GM15510 (cell line): ENCODE data around the gene SDF4.

Experiments used
- POLR2A ChIP-seq: IDR thresholded peaks from 3 replicates; pipeline ENCODE4 v1.6.1; 2011; ENCODE audit warnings: borderline replicate concordance; ENCODE audit not compliant: insufficient read length; ENCODE audit errors: extremely low read depth

The SDF4 gene

DNA sequence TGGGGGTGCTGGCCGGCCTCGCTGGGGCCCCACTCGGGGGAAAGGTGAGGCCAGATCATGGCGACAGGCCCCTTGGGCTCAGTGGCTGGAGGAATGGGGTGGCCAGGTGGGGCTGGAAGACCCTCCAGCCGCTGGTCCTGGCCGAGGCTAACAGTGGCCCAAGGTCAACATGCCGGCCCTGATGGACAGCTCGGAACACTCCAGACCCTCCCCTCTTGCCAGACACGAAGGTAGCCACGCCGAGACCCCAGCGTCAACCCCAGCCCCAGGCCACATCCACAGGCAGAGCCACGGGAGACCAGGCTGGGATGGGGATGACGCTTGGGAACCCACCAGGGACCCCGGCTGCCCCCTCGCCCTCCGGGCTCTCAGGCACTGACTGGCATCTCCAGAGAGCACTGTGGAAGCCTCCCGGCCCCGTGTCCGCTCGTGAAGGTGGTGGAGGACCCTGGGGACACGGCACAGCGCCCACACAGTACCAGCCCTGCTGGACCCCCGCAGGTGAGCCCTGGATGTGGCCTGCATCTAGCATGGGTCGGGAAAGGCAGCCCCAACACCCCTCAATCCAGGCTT, 15.6 kb upstream of the SDF4 start:
- TF ChIP-seq POLR2A = no peak

DNA sequence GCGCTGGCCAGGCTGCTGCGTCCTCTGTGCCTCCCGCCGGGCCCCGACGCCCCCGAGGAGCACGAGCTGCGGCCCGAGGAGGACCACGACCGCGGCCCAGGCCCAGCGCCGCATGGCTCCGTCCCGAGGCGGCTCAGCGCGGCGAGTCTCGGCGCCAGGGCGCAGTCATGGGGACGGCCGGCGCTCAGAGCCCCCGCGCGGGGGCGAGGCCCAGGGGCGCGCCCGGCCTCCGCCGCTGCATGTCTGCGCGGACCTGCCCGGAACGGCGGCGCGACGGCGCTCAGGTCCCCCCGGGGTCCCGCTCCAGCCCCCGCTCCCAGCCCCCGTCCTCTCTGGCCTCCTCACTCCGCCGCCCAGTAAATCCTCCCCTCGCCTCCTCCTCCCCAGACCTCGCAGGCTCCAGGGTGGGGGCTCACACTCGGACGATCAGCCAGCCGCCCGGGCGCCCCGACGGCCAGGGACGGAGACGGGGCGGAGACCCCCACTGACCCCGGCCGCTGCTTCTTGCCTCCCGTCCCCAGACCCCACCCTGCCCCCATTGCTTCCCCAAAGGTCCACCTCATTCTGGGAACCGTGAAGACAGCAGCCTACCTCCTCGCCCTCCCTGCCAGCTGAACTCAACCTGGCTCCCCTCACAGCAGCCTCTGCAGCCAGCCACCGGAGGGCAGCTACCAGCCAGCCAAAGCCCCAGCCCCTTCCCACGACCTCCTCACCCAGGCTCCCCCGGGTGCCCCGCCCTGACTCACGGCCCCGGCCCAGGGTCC, 15.0 kb upstream of the SDF4 start, which contains the start of gene C1QTNF12:
C1QTNF12 (minus strand) TSS at position 146 of the 764 bp plus-strand sequence; CDS start at position 114, 32 bp downstream.
- TF ChIP-seq POLR2A = no peak

DNA sequence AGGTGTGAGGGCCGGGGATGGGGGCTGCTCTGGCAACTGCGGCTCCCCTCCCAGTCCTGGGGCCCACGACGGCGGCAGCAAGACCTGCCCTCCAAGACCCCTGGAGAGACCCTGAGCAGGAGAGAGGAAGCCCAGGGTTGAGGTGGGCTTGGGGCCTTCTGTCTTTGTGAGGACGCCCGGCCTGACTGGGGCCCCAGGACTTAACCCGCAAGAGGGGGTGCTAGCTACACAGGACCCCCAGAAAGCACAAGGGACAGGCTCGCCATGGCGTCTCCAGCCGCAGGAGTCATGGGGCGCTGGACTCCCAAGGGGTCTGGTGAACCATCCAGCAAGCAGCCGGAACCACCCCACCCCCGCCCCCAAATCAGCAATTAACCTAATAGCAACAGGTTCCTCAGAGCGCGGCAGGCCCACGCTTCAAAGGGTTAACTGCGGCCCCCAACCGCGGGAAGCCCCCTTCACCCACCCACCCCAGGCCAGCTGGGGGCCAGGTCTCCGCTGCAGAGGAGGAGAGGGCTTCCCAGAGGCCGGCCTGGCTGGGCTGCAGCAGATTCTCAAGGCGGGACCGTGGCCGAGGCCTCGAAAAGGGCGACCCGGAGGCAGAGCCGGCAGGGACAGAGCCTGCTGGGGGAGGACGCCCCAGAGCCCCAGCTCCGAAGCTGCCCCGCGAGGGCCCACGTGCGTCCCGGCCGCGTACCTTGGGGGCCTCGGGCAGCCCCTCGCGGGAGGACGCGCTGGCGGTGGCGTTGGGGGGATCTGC, 14.2 kb upstream of the SDF4 start:
- no peak for TF ChIP-seq POLR2A

- no peak for TF ChIP-seq POLR2A
Observed at GRCh38 chr1:1245178-1245816, 13.5 kb upstream of the SDF4 start.

DNA sequence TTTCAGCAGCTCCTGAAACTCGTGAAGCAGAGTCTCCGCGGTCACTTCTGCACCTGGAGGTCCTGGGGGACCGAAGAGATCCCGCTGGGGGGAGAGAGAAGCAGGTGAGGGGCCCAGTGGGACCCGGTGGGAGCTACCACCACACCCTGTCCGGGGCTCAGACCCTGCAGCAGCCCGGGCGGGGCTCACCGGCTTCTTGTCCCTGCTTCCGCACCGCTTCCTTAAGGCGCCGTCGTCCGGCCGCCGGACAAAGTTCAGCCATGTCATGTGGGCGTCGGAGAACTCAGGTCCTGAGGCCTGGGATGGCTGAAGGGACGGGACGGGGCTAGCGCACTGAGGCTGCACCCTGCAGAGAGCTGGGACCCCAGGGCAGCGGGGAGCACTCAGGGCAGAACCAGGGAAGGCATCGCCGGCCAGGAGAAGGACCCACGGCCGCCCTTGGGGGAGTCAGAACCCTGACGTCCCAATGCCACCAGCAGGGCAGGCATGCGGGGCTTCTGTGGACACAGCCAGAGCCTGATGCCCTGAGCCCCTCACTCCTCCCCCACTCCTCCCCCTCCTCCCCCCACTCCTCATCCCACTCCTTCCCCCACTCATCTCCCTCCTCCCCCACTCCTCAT, 12.5 kb upstream of the SDF4 start:
- no peak for TF ChIP-seq POLR2A

GRCh38 chr1:1243807-1244191, 12.0 kb upstream of the SDF4 start:
- TF ChIP-seq POLR2A = no peak

- no peak for TF ChIP-seq POLR2A
Observed at GRCh38 chr1:1243266-1243660, 11.5 kb upstream of the SDF4 start.

- TF ChIP-seq POLR2A = no peak
Observed at GRCh38 chr1:1242461-1243265, 10.9 kb upstream of the SDF4 start.

DNA sequence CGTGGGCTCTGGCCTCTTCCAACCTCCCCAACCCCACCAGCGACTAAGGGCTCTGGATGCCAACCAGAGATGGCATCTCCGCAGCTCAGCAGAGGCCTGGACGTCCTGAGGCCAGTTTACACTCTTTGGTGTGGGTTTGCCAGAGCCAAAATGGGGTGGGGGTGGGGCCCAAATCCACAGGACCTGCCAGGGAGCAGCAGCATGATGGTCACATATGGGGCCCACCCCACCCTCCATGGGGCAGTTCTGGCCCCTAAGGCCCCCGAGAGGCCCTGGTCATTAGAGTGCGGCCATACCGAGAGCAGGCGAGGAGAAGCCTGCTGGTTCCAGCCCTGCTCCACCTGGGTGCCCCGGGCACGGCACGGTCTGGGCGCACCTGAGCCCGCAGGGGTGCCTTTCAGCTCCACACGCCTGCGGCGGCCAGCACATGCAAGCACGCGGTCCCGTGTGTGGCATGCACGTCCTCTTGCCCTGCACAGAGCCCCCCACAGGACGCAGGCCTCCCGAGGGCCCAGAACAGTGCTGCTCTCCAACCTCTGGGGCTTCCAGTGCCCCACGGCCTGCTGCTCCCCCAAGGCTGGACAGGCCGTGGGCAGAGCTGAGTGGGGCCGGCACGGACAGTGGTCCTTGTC, 9.9 kb upstream of the SDF4 start:
- TF ChIP-seq POLR2A = no peak

GRCh38 chr1:1240822-1241587, 9.2 kb upstream of the SDF4 start:
- no peak for TF ChIP-seq POLR2A

DNA sequence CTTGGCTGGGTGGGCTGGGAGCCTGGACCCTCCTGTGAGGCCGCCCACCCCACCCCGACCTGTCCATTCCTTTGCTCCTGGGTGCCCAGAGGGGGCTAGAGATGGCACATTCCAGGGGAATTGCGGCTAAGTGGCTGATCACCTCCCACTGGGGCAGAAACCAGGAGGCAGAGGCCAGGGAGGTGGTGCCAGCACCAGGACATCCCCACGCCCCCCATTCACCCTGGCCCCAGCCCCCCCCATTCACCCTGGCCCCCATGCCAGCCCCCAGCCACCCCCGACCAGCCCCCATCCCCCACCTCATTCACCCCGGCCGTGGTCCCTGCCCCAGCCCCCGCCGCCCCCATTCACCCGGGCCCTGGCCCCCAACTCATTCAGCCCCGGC, 8.5 kb upstream of the SDF4 start:
- TF ChIP-seq POLR2A = no peak

DNA sequence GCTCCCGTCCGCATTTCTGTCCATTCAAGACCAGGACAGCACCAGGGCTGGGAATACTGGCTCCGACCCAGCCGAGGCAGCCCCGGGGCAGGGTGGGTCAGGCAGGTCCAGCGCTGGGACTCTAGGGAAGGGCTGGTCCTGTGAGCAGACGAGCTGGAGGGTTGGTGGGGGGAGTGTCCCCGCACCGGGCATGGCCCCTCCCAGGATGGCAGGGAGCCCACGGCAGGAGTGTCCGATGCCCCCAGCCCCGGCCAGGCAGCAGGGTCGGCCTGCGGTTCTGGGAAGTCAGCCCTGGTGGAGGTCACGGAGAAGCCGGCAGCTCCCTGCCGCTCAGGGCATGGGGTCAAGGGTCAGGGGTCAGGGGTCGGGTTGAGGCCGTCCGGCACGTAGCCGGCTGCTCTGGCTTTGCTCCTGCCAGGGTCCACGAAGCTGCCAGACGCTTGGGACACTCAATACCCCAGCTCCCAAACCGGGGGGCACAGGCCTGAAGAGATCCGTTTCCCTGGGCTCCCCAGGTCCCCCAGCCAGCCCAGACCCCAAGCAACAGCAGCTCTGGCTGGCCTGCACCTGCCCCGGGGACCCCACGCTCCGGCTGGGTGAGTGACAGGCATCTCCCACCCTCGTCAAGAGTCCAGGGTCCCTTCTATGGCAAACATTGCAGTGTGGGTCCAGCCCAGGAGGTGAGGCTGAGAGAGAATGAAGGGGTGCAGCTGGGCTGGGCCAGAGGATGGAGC, 8.0 kb upstream of the SDF4 start:
- TF ChIP-seq POLR2A = no peak
